HG03066 (cell line): ENCODE results near the gene WNT3A.
"Not testable (repeated sequence)": the region's sequence is repeated elsewhere in the genome, so short reads cannot be mapped to it uniquely, and the experiment has no call there.

ENCODE experiments used
- ATAC-seq: cut with Tn5 transposase; IDR thresholded peaks from one replicate; pipeline ENCODE4 v1.9.1; 2021; ENCODE audit warnings: low read depth; ENCODE audit not compliant: unreplicated experiment

Gene WNT3A

DNA sequence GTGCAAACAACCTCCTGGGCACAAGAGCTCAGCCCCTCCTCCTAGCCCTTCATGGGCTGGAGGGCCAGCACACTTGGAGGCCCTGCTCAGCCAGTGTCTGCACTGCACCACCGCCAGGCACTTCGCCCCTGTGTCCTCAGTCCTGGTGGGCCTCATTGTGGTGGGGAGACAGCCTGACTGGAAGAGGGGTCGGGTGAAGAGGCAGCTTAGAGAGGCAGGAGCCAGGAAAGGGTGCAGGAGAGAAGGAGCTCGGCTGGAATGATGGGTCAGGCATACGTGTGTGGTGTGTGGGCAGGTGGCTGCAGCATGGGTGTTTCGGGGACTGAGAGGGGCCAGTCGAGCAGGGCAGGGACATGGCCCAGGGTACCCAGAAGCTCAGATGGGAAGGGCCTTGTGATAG is 4.1 kb downstream of the WNT3A start:
- ATAC-seq = no peak

DNA sequence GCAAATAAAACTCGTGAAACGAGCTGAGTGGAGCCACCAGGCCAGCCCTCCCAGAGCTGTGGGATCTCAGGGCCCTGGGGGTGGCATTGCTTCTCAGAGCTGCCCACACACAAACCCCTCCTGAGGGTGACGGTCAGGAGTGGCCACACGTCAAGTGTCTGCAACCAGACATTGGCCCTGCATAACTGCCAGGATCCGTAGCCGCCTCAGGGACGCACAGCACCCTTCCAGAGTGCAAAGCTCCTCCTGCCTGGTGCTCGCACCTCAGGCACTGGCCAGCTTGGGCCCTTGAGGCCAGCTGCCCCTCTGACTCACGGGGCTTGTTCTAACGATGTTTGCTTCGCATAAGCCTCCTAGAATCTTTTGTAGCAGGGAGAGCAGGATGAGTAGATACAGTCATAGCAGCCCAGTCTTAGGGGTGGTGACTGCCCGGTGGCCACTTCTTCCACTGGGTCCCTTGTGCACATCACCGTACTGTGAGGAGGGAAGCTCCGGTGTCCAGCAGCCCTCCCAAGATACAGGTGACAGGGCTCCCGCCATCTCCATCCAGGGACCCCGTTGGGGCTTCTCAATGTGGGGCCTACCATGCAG is 5.0 kb downstream of the WNT3A start:
- ATAC-seq = no peak

DNA sequence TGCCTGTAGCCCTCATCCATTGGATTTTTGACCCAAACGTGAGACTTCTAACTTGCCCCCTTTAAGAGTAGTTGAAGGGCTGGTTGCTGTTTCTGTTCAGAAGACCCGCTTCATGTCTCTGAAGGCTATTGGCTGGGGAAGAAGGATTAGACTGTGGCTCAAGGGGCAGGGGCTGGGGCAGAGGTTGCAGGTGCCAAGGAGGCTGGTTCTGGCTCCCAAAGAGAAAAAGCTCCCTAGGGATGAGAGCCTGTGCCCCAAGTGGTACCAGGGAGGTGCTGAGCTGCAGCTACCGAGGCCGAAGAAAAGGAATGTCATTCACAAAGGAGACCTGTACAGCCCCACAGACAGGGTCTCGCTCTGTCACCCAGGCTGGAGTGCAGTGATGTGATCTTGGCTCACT is 5.8 kb downstream of the WNT3A start:
- ATAC-seq = no peak

DNA sequence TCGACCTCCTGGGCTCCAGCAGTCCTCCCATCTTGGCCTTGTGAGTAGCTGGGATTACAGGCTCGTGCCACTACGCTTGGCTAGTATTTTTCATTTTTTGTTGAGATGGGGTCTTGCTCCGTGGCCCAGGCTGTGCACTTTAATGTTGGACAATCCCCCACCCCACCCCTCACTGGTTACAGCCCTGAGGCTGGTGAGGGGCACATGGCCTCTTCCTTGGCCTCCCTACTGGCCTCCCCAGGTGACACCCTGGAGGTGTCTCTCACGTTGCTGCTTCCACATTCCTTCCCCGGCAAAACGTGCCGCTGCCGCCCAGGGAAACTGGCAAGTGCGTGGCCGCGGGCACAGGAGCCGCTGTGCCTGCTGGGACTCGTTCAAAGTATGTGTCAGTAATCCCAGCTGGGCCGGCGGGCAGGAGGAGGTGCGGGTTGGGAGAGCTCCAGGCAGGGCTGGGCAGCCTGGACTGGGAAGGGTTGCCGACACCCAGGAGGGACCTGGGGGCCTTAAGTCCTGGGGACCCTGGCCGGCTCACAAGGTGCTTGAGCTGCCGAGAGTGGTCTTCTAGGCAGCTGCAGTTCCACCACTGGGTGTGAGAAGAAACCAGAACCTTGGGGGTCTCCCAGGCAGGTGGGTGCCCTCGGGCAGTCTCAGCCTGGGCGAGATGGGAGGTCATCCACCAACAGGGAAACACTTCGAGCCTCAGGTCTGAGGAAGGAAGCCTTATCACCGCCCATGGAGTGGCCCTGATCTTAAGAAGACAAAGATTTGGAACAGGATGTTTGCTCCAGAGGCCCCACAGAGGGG is 6.5 kb downstream of the WNT3A start:
- no peak for ATAC-seq

- no peak for ATAC-seq
These were observed 7.4 kb downstream of the WNT3A start for GRCh38 chr1:228013935-228014930.

DNA sequence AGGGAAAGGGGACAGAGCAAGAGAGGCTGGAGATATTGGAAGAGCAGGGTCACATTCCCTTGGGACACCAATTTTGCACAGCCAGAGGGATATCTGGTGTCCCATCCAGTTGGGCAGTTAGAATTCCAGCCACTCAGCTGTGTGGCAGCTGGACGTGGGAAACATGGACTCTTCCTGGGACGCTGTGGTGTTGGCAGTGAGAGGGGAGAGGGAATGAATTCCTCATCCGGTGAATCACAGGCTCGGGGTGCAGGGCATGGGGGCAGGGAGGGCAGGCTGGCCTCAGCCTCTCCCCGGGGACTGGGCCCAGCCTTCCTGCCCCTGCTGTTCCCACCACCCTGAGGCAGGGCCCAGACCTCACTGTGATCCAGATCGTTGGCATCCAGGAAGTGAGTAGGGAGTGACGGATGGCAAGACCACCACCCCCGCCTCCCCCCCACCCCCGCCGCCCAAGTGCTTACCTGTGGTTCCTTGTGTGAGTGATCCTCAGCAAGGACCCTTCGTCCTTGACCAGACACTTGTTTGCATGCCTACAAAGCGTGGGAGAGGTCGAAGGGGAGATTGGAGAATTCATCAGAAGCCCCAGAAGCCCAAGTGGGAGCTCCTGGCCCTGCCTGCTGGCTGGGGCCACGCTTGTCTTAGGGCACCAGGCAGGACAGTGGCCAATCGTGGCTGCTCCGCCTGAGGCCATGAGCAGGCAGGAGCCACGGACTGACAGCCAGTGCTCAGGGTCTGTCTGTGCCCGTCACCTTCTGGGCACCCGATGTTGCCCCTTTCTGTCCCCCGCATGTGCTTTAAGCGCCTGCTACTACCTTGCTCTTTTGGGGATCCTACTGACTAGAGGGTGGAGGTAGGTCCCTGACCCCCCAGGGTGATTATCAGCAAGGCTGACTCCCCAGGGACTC is 8.7 kb downstream of the WNT3A start:
- no peak for ATAC-seq

DNA sequence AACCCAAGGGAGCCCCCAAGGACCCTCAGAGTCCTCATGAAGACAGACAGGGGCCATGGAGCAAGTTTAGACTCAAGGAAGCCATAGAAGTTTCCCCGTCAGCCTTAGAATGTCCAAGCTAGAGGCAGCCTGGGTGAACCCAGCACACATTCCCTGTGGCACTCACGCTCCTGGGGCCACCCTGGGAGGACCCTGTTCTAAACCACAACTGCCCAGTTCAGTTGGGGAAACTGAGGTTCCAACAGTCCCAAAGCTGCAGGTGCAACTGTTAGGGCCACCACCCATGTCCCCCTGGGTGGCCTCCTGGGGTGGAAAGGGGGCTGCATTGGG is 9.3 kb downstream of the WNT3A start:
- ATAC-seq = no peak

DNA sequence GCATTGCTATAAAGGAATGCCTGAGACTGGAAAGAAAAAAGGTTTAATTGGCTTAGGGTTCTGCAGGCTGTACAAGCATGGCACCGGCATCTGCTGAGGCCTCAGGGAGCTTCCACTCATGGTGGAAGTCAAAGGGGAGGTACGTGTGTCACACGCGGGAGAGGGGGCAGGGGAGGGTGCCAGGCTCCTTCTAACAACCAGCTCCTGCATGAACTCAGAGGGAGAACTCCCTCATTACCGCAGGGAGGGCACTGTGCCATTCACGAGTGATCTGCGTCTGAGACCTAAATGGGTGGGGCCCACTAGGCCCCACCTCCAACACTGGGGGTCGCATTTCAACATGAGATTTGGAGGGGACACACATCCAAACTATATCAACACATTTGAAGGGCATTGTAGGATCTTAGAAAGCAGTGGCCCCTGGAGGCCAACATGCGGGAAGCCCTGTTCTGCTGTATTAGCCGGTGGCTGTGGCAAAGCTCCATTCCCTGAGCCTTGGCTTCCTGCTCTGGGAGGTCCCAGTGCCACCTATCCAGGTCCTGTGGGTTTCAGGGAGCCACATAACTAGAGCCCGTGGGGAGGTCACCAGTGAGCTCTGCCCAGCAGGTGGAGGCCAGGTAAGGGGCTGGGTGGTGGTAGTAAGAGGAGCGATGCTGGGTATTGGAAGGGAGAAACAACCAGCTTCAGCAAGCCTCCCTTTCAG is 10.0 kb downstream of the WNT3A start:
- ATAC-seq = no peak

DNA sequence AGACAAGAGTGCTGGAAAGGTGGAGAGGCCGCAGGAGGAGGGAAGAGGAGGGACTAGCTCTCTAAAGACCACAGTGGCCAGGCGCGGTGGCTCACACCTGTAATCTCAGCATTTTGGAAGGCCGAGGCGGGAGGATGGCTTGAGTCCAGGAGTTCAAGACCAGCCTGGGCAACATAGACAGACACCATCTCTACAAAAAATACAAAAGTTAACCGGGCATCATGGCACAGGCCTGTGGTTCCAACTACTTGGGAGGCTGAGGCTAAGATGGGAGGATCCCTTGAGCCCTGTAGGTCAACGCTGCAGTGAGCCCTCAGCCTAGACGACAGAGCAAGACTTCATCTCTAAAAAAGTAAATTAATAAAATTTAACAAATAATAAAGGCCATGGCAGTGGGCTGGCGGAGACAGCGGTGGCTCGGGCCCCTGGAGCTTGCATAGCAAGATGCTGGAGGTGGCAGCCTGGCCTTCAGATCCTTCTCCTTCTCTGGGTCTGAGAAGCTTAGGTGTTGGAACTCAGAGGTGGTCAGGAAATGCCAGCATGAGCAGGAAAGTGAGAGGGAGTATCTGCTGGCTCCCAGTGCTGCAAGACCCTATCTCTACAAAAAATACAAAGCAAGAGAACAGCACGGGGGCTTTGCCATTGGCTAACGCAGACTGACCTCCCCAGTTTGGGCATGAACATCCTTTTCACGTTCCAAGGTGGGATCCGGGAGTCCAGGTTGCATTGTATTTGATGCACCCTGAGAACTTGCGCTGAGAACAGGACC is 10.7 kb downstream of the WNT3A start:
- no peak for ATAC-seq

GRCh38 chr1:228018125-228018398 is 11.3 kb downstream of the WNT3A start:
- ATAC-seq = no peak

DNA sequence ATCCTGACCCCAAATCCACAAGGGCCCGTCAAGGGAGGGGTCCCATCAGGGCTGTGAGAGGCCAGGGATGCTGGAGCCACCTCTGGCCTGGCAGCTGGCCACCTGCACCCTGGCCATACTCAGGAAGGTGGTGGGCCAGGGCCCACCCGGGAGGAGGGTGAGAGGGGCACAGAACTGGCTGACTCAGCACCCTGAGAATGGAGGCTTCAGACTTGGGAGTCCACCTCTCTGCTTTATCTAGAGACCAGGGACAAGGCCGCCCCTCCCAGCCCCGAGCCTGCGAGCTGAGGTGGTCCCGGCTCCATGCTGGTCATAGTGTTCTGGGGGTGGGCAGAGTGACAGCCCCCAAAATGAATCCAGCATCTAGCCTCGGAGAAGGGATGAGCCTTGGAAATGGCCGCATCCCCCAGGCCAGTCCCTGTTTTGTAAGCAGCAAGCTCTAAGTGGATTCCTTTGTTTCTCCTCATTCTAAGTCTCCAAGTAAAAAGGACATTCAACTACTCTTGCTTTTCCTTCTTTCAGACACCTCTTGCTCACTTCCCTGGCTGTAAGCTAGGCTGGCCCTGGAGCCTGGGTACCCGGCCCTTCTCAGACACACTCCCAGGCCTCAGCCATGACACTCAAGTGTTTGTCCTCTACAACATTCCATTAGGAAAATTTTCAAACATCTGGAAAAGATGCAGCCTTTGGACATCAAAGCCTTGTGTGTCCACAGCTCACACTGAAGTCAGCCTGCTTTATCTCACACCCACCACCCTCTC is 12.3 kb downstream of the WNT3A start:
- no peak for ATAC-seq

- not testable (repeated sequence) for ATAC-seq
These were observed 12.9 kb downstream of the WNT3A start for GRCh38 chr1:228019722-228020083.

GRCh38 chr1:228020686-228021354 is 14.0 kb downstream of the WNT3A start:
- no peak for ATAC-seq

DNA sequence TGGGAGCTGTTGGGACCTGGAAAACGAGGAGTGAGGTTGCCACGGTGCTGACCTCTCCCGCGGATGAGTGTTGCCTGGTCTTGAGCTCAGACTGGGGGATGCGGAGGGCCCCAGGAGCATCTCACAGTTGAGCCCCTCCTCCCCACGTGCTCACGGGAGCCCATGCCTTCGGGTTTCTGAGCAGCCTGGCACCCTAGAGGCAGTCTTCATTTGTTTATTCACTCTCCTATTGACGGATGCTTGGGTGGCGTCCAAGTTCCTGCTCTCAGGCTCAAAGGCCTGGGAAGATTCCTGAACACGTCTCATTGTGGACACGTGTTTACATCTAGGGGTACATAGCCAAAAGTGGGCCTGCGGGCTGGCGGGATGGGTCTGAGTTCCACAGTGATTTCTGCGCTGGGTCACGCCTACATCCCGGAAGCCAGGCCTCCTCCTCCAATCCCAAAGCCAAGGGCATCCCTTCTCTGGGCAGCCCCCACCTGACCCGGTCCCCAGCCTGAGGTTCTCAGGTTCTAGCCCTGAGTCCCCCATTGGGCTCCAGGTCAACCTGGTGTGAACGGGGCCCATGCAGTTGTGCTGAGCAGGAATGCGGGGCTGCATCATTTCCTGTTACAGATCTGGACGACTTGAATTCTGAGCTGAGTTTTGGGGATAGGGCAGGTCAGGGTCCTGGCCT is 14.7 kb downstream of the WNT3A start:
- no peak for ATAC-seq

- ATAC-seq = no peak
These were observed 15.9 kb downstream of the WNT3A start for GRCh38 chr1:228022571-228023293.

DNA sequence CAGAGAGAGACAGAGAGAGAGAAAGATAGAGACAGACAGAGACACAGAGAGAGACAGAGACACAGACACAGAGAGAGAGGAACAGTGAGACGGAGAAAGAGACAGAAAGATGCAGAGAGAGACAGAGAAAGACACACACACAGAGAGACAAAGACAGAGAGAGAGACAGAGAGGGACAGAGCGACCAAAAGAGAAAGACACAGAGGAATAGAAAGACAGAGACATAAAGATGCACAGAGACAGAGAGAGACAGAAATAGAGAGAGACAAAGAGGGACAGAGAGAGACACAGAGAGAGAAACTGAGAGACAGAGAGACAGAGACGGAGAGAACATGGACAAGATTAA is 16.5 kb downstream of the WNT3A start:
- no peak for ATAC-seq

DNA sequence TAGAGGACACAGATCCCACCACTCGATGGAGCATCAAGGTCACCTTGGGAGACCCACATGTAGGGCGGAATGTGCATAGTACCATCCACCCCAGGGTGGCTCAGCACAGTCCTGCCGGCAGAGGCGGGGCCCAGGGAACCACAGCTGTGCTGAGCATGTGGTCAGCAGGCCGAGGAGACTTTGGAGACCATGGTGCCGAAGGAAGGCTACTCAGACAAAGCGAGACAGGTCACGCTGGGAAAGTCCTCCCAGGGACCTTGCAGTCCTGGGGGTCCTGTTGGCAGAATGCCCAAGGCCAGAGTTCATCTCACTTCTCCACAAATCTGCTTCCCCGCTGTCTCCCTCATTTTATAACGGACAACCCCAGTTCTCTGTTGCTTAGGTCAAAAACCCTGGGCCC is 22.5 kb downstream of the WNT3A start:
- no peak for ATAC-seq
